HG03139 (cell line): Measurements from ENCODE around the gene LINC01488.

ENCODE experiments used
- ATAC-seq: cut with Tn5 transposase; IDR thresholded peaks from one replicate; pipeline ENCODE4 v1.9.1; 2021; ENCODE audit not compliant: unreplicated experiment

The LINC01488 gene

DNA sequence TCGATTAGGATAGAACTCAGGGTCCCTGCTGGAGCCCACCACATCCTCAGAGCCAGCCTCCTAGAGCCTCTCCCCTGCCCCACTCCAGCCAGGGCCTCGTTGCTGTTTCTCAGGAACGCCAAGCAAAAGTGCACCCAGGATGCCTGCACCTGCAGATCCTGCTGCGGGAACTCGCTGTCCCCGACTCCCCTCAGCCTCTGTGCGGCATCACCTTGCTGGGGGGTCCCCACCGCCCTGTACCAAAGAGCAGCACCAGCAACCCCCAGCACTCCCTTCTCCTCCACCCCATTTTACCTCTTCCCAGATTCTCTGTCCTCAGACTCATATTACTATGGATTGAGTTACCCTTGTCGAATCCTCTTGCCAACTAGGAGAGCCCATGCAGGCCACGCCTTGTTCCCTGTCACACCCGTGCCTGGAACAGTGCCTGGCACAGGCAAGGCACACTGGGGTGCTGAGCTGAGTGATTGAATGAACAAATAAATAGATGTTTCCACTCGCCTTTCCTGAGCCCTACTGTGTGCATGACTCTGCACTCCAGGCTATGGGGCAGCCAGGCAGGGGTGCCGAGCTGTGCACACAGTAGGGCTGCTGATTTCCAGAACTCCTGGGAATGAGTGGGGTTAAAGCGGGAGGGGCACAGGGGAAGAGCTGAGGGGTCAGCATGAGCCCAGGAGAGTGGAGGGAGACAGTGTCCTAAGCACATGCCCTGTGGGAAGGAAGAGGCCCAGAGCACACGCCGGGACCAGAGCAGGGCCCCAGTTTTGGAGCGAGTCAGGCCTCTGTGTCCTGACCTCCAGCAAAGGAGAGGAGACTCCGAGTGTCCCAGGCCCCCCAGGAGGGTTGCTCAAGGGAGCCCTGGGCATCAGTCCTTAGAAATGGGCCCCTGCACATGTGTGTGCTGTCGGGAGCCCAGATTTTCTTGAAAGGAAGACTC, 44.3 kb downstream of the LINC01488 start:
- ATAC-seq, result no peak

DNA sequence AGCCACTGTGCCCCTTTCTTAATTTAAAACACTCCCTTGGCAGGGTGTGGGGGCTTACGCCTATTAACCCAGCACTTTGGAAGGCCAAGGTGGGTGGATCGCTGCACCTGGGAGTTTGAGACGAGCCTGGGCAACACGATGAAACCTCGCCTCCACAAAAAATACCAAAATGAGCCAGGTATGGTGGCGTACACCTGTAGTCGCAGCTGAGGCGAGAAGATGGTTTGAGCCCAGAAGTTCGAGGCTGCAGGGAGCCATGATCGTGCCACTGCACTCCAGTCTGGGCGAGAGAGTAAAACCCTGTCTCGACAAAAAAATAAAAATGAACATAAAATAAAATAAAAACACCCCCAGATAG, 45.0 kb downstream of the LINC01488 start:
- no peak for ATAC-seq

DNA sequence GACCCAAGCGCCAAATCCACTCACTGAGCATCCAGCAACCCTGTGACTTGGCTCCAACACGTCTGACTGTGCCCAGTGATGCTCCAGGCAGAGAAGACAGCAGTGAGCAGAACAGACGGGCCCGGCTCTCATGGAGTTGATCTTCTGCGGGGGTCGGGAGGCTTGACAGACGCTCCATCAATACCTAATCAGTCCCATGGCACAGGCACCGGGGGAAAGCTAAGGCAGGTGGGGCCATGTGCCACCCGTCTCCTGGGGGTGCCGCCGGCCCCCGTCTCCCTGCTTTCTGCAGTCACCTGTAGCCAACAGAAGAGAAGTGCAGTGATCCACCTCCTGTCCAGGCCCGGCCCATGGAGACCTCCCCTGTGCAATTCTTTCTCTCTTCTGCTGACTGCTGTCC, 47.5 kb downstream of the LINC01488 start:
- no peak for ATAC-seq

DNA sequence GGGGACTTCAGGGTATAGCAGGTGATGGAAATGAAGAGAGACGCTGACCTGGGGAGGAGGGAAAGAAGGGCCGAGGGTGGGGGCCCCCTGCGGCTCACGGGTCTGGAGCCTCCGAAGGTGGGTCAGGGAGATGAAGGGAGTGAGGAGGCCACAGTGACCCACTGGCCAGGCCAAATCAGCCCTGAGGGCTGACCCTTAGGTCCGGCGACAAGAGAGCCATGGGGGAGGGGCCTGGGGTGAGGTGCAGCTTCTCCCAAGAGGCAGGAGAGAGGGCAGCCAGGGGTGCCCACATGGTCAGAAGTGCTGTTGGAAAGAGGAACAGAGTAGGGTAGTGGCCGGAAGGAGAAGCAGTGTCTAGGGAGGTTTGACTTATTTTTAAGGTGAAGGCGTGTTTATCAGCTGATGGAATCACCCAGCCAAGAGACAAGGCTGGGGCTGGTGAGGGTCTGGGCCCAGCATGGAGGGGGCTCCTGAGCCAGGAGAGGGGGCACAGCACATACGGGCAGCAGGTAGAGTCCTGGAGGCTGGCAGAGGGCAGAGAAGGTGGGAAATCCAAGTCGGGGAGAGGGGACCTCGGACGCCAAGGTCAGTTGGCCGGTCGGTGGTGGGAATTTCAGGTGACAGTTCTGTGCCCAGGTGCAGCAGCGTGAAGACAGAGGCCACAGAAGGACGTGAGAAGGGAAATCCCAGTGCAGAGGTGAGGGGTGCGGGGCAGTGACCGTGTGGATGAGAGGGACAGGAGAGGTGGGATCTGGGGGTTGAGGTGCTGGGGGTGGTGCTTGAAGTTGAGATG, 49.0 kb downstream of the LINC01488 start:
- no peak for ATAC-seq

DNA sequence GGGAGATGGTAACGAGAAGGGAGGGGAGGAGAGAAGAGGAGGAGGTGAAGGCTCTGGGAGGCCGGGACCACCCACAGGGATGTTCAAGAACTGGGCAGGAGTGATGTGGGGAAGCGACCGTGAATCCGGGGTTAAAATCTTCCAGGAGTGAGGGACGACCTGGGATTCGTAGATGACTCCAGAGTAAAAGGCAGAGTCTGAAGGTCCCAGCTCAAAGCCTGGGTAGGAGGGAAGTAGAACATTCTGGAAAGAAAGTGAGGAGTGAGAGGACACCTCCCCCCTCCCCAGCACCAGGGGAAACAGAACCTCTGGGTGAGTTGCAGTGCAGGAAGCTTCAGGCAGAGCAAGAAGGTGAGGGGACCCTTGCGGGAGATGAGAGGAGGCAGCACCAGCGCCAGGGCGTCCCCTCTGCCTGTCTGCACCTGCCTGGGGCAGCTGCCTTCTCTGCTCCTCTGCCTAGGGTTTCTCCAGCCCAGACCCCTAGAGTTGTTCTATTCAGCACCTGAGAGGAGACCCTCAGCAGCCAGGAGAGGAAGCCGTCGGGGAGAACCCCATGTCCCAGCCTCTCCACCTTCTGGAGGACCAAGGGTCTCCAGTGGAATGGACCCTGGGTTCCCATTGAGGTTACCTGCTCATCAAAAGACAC, 49.7 kb downstream of the LINC01488 start:
- no peak for ATAC-seq

DNA sequence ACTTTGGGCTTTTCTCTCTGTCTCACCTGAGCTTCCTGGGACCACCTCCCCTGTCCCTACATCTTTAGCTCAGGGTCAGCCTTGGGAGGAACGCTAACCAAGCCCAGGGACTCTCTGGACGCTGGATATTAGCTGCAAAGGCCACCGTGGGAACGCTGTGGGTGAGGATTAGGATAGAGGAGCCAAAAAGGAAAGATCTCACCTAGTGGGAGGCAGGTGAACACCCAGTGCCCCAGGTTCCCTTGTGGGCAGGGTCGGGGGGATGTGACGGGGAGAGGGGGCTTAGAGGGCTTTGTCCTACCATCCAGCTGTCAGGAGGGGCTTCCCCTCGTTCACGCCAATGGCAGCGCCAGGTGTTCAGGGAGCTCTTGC, 50.2 kb downstream of the LINC01488 start:
- ATAC-seq, result no peak

DNA sequence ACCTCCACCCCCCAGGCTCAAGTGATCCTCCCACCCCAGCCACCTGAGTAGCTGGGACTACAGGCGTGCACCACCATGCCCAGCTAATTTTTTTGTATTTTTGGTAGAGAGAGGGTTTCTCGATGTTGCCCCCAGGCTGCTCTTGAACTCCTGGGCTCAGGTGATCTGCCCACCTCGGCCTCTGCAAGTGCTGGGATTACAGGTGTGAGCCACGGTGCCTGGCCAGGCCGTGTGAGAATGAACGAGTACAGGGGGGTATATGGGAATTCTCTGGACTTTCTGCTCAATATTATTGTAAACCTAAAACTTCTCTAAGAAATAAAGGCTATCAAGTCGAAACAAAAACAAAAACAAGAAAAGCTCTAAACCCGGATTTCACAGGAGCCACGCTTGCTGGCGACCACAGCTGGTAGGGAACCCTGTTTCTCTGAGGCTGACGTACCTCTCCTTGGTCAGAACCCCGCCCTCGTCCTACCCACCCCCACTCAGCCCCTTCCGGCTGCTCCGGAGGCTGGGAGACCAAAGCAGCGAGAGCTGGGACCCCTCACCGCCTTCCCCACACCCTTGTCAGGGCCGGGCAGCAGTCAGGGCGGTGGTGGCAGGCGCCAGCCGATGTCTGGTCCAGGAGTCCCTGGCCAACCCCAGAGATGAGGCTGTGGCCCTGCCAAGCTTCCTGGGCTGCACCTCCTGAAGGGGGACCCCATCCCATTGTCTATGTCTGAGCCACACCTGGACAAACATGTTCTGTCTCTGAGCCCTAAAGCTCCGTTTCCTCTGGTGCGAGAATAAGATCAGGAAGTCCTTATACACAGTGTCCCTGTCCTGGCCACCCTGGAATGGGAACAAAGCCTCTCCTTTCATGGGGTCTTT, 52.1 kb downstream of the LINC01488 start:
- no peak for ATAC-seq

DNA sequence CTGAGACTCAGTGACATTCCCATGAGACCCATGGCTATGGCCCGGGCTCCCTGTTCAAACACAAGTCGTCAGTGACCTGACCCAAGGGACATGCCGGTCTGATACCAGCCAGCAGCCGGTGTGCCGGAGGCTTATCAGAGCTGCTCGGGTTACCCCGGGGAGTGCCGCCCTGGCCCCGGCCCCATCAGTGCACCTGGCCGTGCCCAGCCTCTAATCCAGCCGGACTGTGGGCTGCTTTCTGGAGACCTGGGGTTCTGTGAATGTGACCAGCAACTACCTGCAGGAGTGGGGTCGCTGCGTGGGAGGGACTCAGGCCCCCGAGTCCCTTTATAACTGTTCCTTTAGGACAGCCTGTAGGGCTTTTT, 52.7 kb downstream of the LINC01488 start:
- ATAC-seq, result no peak

DNA sequence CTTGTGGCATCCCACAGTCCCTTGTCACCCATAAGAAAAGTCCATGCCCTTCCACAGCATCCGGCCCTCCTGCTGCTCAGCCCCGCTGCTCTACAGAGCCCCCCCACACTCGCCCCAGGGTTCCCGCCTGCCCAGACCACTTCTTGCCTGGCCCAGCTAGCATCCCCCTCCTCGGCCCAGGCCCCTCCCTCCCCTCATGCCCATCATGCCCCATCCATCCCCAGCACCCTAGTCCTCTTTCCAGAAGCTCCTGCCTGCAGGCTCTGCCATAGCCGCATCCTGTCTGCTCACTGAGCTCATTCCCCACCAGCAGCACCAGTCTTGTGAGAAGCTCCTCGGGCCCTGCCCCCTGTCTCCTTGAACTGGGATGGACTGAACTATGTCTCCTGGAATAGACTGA, 54.4 kb downstream of the LINC01488 start:
- no peak for ATAC-seq

DNA sequence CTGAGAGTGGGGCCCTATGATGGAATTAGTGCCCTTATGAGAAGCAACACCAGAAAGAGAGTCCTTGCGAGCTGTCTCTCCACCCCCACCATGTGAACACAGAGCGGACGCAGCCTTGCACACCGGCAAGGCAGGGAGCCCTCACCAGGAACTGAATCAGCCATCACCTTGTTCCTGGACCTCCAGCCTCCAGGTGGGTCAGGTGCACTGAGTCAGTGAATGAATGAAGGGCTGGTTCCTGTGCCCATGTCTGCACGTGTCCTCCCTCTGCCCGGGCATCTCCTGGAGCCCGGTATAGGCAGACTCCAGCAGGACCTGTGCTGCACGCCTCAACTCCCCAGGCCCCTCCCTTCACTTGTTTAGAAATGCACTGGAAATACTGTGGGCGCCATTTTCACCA, 54.9 kb downstream of the LINC01488 start:
- no peak for ATAC-seq

DNA sequence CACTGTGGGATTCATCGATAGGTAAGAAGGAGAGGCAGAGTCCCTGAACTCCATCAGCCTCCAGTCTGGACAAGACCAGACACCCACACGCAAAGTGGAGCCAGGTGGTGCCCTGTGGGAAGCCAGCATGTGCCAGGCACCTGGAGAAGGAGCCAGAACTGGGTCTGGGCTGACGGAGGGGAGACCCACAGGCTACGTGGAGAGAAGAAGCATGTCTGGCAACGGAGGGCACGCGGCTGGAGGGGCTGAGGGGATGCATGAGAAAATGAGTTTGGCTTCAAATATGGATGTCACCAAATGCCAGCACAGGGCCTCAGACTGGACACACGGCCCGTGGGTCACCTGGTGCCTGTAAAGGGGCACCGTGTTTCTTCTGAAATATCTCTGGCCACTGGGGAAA, 55.7 kb downstream of the LINC01488 start:
- no peak for ATAC-seq

DNA sequence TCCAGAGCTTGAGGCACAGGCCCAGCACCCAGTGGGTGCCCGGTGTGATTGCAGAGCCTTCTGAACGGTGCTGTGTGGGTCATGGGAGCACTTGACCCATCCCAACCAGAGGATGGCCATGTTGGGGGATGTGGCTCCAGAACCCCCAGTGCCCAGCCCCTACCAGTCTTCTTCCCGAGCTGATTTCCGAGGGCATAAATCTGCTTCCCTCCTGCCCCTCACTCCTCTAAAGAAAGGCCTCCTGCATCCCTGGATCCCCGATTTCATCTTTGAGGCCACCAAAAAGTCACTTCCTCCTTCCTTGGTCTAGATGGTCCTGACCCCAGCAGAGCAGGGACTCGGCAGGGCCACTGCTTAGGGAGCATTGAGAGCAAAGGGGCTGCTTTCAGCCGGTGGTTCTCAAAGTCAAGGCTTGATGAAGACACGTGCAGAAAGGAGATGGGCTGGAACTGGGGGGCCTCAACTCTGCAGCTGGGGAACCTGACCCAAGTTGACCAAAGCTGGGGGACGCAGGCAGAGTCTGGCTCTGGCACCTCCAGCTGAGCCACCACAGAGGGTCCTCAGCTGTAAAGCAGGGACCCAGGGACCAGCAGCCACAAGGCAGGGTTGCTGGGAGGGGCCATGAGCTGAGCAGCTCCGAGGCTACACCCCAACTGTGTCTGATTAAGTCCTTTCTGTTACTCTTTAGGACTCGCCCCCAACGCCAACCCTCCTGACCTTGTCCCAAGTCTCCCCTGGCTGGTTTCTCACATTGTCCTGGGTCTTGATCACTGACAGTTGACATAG, 56.6 kb downstream of the LINC01488 start:
- ATAC-seq, result no peak

DNA sequence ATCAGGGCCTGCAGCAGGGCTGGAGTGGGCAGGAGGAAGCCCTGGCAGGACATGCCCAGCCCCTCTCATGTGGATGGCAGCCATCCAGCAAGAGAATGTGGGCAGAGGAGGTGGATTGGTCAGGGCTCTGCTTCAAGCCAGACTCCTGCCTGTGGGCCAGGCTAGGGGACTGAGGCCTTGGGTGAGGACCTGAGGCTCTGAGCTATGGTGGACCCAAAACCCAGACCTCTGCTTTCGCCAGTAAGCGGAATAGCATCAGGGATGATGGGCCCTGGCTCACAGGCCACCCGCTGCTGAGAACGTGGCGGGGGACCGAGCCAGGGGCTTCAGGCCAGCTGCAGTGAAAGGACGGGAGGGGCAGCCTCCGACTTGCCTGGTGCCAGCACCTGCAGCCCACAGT, 57.4 kb downstream of the LINC01488 start:
- no peak for ATAC-seq

DNA sequence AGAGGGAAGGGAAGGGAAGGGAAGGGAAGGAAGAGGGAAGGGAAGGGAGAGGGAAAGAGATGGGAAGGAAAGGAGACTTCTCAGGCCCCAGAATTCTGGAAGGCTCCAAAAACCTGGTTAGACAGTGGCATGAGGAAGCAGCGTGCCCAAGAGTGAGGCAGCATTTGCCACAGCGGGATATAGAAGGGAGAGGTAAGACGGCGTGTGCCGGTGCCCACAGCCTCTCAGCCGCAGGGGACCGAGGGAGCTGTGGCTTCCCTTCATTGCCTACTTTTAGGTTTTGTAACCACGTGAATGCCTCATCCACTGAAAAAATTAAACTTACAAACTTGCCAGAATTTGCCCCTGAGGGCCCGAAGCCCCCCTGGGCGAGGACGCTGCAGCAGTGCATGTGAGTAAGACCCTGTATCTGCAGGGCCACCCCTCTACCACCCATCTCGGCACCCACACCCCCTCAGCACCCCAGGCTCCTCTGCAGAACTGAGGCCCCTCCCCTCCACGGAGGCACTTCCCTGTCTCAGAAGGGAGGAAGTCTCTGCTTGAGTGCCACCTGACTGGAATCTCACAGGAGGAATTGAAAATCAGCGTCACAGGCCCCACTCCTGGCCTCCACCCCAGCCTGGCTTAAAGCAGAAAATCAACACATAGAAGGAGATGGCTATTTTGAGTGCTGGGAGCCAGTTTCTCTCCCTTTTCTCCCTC, 58.1 kb downstream of the LINC01488 start:
- no peak for ATAC-seq

DNA sequence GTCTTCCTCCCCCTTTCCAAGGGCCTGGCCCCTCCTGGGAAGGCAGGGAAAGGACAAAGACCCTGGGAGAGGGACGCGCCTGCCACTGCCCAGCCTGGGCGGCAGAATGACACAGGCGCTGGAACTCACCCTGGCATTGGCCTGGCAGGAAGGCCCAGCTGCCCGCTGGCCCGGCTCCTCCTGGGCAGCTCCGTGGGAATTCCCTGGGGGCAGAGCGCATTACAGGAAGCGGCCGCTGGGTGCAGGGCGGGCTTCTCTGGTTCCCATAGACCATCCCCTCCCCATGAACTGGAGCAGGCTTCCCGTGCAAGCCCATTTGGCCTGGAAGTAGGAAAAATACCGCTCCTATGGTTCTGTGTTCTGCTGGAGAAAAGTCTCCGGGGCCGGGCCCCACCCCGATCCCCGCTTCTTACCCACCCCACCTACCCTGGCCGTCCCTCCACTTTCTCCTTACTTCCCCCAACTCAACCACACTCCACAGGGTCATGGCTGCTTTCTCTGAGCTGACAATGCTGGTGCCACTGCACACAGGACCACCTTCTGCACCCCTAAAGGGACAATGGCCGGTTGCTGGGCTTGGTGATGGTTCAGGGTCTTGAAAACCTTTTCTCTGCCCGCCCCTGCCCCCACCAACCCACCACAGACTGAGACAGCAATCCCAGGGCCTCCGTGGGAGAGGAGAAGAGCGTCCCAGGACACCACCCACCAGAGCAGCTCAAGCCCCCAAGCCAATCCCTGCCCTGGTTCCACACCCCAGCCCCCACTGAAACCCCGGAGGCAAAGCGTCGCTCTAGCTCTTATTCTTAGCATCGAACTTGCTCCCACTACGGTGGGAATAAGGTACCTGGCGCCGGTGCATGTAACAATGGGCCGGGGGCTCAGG, 58.9 kb downstream of the LINC01488 start:
- ATAC-seq, result no peak

DNA sequence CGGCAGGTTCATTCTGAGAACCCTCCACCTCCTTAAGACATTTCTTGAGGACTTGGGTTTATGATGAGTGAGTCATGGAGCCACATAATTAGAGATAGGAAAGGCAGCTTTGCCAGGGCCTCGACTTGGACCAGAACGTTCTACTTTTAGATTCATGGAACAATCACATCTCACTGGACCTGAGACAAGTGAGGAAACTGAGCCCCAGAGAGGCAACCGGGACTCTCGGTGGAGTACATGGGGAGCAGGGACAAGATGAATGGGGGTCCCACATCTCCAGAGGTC, 59.5 kb downstream of the LINC01488 start:
- ATAC-seq, result no peak

DNA sequence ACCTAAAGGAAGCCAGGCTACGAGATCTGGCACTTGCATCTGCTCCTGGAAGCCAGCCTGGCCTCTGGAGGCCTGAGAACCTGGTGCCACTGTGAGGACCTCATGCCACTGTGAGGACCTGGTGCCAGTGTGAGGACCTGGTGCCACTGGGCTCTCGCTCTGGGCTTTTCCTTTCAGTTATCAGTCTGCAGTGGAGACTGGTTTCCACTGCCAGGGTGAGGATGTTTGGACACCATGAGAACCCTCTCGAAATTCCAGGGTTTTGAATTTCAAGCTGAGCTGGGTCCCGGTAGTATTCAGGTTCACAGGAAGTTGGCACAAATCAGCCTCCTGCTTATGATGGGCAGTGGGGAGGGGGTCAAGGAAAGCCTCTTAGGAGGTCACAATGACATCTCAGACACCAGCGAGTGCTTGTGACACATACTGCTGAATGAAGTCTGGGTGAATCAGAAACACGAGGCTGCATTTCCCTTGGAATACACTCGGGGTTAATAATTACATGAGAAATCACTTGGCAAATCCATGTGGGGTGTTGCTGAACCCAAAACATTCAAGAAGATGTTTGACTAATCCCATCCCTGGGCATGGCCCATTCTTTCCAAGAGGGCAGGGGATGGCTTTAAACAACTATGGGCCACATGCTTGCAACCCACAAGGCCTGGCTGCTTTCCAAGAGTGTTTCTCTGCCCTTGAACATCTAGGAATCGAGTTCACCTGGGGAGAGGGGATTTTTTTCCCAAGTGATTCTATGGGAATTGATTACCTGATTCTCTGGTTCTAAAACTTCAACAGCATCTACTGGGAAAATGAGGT, 60.2 kb downstream of the LINC01488 start:
- ATAC-seq, result no peak
